Endothelial cell of umbilical vein (primary cell): ENCODE measurements around the gene CCDC146. TPM values are rescaled to one million over a fixed set of nuclear protein-coding genes. Genes with fewer than 3 reads are reported as not detected.

Experiments used
- BruUV-seq: library from RNA; stranded (reverse); fragments of 400-500 nt; replicated peaks from 2 replicates; lab custom pipeline; 2021; lab: Mats Ljungman, UMichigan
- CTCF ChIA-PET: fragments of 300-600, 350-600 bp; sonication (Branson Sonifier 250); formaldehyde crosslinking; loops from one replicate; lab custom pipeline; 2021; ENCODE audit warnings: antibody characterized with exemption, inconsistent platforms; lab: Charles Lee
- POLR2A ChIA-PET: fragments of 300-600, 350-600 bp; sonication (Branson Sonifier 250); formaldehyde crosslinking; loops from one replicate; lab custom pipeline; 2021; ENCODE audit warnings: antibody characterized with exemption, inconsistent platforms; lab: Charles Lee
- DNase-seq: peaks from one replicate; pipeline ENCODE4 v3.0.0-alpha.2; 2011; ENCODE audit warnings: low read depth, low spot score
- FAIRE-seq: peaks from 2 replicates; lab custom pipeline; 2011; peaks lifted over from hg19 to GRCh38; lab: Jason Lieb, UNC
- H2AFZ ChIP-seq: 2 replicates; pipeline ENCODE4 v1.6.0; 2012; ENCODE audit warnings: low read depth, low read length, control low read depth, inconsistent platforms
- H3K27ac ChIP-seq: 2 replicates; pipeline ENCODE4 v1.5.1; 2011; ENCODE audit warnings: low read depth, mild to moderate bottlenecking, control low read depth, low read length, moderate library complexity; ENCODE audit not compliant: insufficient read depth
- H3K27me3 ChIP-seq, 2 experiments: 2 replicates each; pipeline versions ENCODE4 v1.6.0 to v1.6.1; 2011; ENCODE audit warnings: low read length in 2 of 2, mixed read lengths in 1 of 2; ENCODE audit not compliant: control insufficient read depth in 2 of 2, insufficient read depth in 2 of 2
- H3K36me3 ChIP-seq, 2 experiments: 2 replicates in 1 of 2; 3 replicates in 1 of 2; pipeline ENCODE4 v1.5.1; 2011; ENCODE audit warnings: low read length in 2 of 2, mild to moderate bottlenecking in 1 of 2, moderate library complexity in 1 of 2; ENCODE audit not compliant: control insufficient read depth in 2 of 2, insufficient read depth in 2 of 2; ENCODE audit errors: extremely low read depth in 1 of 2
- H3K4me1 ChIP-seq: 3 replicates; pipeline ENCODE4 v1.5.1; 2011; ENCODE audit warnings: mild to moderate bottlenecking, low read length; ENCODE audit not compliant: control insufficient read depth, insufficient read depth; ENCODE audit errors: extremely low read depth
- H3K4me2 ChIP-seq: 2 replicates; pipeline ENCODE4 v1.6.1; 2011; ENCODE audit warnings: low read length, control low read depth, mixed read lengths; ENCODE audit not compliant: insufficient read depth
- H3K4me3 ChIP-seq, 3 experiments: fragments of 200-600 bp in 1 of 3; sonication (generic), shearing (Covaris generic) in 1 of 3; replicated peaks in 1 of 3; 2 replicates each; pipeline ENCODE4 v1.5.1; 2011 to 2016; ENCODE audit warnings: control low read depth in 3 of 3, low read length in 3 of 3, mild to moderate bottlenecking in 2 of 3, inconsistent platforms in 1 of 3, low read depth in 1 of 3, moderate library complexity in 1 of 3; ENCODE audit not compliant: insufficient read depth in 1 of 3
- H3K79me2 ChIP-seq: 2 replicates; pipeline ENCODE4 v1.6.0; 2012; ENCODE audit warnings: low read length, inconsistent platforms; ENCODE audit not compliant: control insufficient read depth, insufficient read depth
- H3K9ac ChIP-seq: replicated peaks from 2 replicates; pipeline ENCODE3; 2011; ENCODE audit warnings: low read length, control low read depth; ENCODE audit not compliant: insufficient read depth; ENCODE audit errors: extremely low read depth
- H3K9me1 ChIP-seq: replicated peaks from 3 replicates; pipeline ENCODE4 v1.6.0; 2011; ENCODE audit warnings: mild to moderate bottlenecking, low read length; ENCODE audit not compliant: control insufficient read depth, insufficient read depth; ENCODE audit errors: extremely low read depth
- H3K9me3 ChIP-seq: replicated peaks from 2 replicates; pipeline ENCODE4 v1.5.1; 2012; ENCODE audit warnings: low read length, inconsistent platforms; ENCODE audit not compliant: control insufficient read depth, insufficient read depth
- H4K20me1 ChIP-seq: replicated peaks from 2 replicates; pipeline ENCODE3; 2011; ENCODE audit warnings: mild to moderate bottlenecking, low read length; ENCODE audit not compliant: control insufficient read depth, insufficient read depth; ENCODE audit errors: extremely low read depth
- EZH2 ChIP-seq: IDR thresholded peaks from 2 replicates; pipeline ENCODE4 v1.6.1; 2012; ENCODE audit warnings: borderline replicate concordance, low read depth, mild to moderate bottlenecking, moderate library complexity, low read length, inconsistent platforms; ENCODE audit not compliant: severe bottlenecking
- FOS ChIP-seq: IDR thresholded peaks from 2 replicates; pipeline ENCODE4 v1.6.1; 2011; ENCODE audit warnings: mild to moderate bottlenecking, low read length, moderate library complexity, borderline replicate concordance; ENCODE audit not compliant: insufficient read depth
- GATA2 ChIP-seq: IDR thresholded peaks from 2 replicates; pipeline ENCODE4 v1.7.0; 2011; ENCODE audit warnings: low read depth, mild to moderate bottlenecking, moderate library complexity, mixed read lengths, low read length; ENCODE audit not compliant: insufficient read length, insufficient read depth
- JUN ChIP-seq: IDR thresholded peaks from 2 replicates; pipeline ENCODE4 v1.6.1; 2011; ENCODE audit warnings: borderline replicate concordance, low read depth; ENCODE audit not compliant: insufficient read length, insufficient read depth
- MYC ChIP-seq: IDR thresholded peaks from one replicate; pipeline ENCODE4 v1.6.1; 2011; ENCODE audit warnings: mild to moderate bottlenecking, low read depth, low read length
- POLR2A ChIP-seq: IDR thresholded peaks from 2 replicates; pipeline ENCODE4 v1.6.1; 2012; ENCODE audit warnings: low read depth, mild to moderate bottlenecking, control low read depth, low read length
- POLR2AphosphoS5 ChIP-seq: IDR thresholded peaks from 2 replicates; pipeline ENCODE4 v1.6.1; 2012; ENCODE audit warnings: low read depth, mild to moderate bottlenecking, control low read depth, low read length, moderate library complexity; ENCODE audit not compliant: insufficient read depth
- dilution Hi-C: fragments of 300-500 bp; cut with MboI; formaldehyde crosslinking; loops from one replicate; pipeline ENCODE4 v1.15.0; 2019; ENCODE audit warnings: low sequenced_read_pairs; ENCODE audit not compliant: extremely low pct_ligation_motif_present
- intact Hi-C: fragments of 100-400 bp; cut with micrococcal nuclease; formaldehyde crosslinking; loops from one replicate; pipeline ENCODE4 v1.10.0; 2022
- polyA plus RNA-seq, 4 experiments: library from polyadenylated mRNA; depleted of rRNA in 3 of 4; stranded (reverse) in 3 of 4; unstranded in 1 of 4; fragments of >200 nt; gene quantifications; 2 replicates each; pipeline versions ENCODE4 v1.2.1 to v1.2.3, GENCODE V29; 2011 to 2012; ENCODE audit warnings: missing spikeins in 1 of 4
- total RNA-seq: library from RNA; stranded (reverse); gene quantifications from 2 replicates; pipeline ENCODE4 v1.2.3, GENCODE V29; 2021
- TF ChIP-seq, protein P1 (sequence below): IDR thresholded peaks from 2 replicates; pipeline ENCODE4 v1.6.1; 2011; ENCODE audit not compliant: insufficient read depth, insufficient read length
- TF ChIP-seq, protein P2 (sequence below), 2 donors: IDR thresholded peaks; 1 replicate in 1 of 2; 2 replicates in 1 of 2; pipeline ENCODE4 v1.5.1; 2011; ENCODE audit warnings: low read length in 2 of 2, mild to moderate bottlenecking in 2 of 2, moderate library complexity in 2 of 2, control low read depth in 1 of 2, inconsistent platforms in 1 of 2, low read depth in 1 of 2; ENCODE audit not compliant: insufficient read depth in 1 of 2; ENCODE audit errors: extremely low read depth in 1 of 2

Gene CCDC146
- total and polyA plus RNA-seq, 2 donors (not counting 3 experiments of a cell fraction or from before 2014, with no cell fraction given) = 0.65 to 2.2 TPM

DNA sequence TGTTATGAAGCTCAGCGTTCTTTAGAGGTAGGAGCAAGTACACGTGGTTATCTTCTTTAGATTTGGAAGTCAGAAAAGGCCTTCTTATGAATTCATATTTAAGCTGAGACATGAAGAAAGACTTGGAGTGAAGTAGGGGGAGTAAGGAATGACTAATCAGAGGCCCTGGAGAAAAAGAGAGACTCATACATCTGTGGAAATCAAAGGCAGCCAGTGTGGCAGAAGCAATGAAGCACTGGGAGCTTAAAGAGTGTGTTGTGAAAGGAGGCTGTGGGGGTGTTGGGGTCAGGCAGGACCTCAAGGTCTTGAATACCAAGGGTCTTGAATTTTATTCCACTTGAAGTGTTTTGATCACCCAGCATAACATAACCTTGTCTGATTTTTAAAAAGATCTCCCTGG is 112.9 kb downstream of the CCDC146 start:
- H3K27me3 ChIP-seq = no peaks in the 10 kb centered on the region
- H3K79me2 ChIP-seq = no peaks in the 10 kb centered on the region
- no peaks in the 10 kb centered on the region for H3K9me1 ChIP-seq
- dilution Hi-C loops = no loop called here
- H4K20me1 ChIP-seq = no peaks in the 10 kb centered on the region
- H3K36me3 ChIP-seq = no peaks in the 10 kb centered on the region
- no peak overlapping the region for H3K27ac ChIP-seq
- no peaks in the 10 kb centered on the region for H3K4me1 ChIP-seq
- BruUV-seq = no TSS peak
- ChIA-PET POLR2A (no interaction called here), CTCF (interaction anchor here (1.3 kb wide), 2 partner anchors 11 to 97 kb away, joined by 3 to 13 read pairs; no protein-coding TSS in a partner anchor)
- no peak overlapping the region for H3K9ac ChIP-seq
- TF ChIP-seq JUN (no peak), GATA2 (no peak), EZH2 (no peak), FOS (no peak), POLR2AphosphoS5 (no peak), POLR2A (no peak), MYC (no peak)
- TF ChIP-seq, protein P1, sequence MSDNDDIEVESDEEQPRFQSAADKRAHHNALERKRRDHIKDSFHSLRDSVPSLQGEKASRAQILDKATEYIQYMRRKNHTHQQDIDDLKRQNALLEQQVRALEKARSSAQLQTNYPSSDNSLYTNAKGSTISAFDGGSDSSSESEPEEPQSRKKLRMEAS = no peak
- TF ChIP-seq, protein P2, sequence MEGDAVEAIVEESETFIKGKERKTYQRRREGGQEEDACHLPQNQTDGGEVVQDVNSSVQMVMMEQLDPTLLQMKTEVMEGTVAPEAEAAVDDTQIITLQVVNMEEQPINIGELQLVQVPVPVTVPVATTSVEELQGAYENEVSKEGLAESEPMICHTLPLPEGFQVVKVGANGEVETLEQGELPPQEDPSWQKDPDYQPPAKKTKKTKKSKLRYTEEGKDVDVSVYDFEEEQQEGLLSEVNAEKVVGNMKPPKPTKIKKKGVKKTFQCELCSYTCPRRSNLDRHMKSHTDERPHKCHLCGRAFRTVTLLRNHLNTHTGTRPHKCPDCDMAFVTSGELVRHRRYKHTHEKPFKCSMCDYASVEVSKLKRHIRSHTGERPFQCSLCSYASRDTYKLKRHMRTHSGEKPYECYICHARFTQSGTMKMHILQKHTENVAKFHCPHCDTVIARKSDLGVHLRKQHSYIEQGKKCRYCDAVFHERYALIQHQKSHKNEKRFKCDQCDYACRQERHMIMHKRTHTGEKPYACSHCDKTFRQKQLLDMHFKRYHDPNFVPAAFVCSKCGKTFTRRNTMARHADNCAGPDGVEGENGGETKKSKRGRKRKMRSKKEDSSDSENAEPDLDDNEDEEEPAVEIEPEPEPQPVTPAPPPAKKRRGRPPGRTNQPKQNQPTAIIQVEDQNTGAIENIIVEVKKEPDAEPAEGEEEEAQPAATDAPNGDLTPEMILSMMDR (IDR thresholded peaks at IDR 0.05; ENCODE audit: extremely low read depth in 1 of 2, insufficient read depth in 1 of 2, low read depth in 1 of 2, low read length in 2 of 2) = no peak
- intact Hi-C loops = no loop called here
- DNase-seq (no peak), FAIRE-seq (no peak)
- H3K4me2 ChIP-seq = no peak overlapping the region
- H2AFZ ChIP-seq = no peak overlapping the region
- H3K9me3 ChIP-seq = no peaks in the 10 kb centered on the region
- no peak overlapping the region for H3K4me3 ChIP-seq
